Adrenal gland (tissue), 12 donors: ENCODE results near the gene MTHFD1L. TPM values are rescaled to one million over a fixed set of nuclear protein-coding genes. Genes with fewer than 3 reads are reported as not detected.

Experiments
- DNase-seq, 7 donors: peaks; one replicate each; pipeline ENCODE4 v3.0.0-alpha.2; 2019 to 2020
- H3K27ac ChIP-seq, 5 donors: fragments of 200-600 bp; sonication (generic) in 4 of 5; 1 replicate in 3 of 5; 2 replicates in 2 of 5; pipeline versions ENCODE4 v1.5.1 to v1.8.0; 2016 to 2020; ENCODE audit warnings: mild to moderate bottlenecking in 1 of 5
- H3K27me3 ChIP-seq: fragments of 200-600 bp; 2 replicates; pipeline ENCODE4 v1.8.0; 2021
- H3K36me3 ChIP-seq, 2 donors: fragments of 200-600 bp; replicated peaks in 1 of 2; 1 replicate in 1 of 2; 2 replicates in 1 of 2; pipeline versions ENCODE4 v1.5.1 to v1.8.0; 2018 to 2022
- H3K4me1 ChIP-seq, 2 donors: fragments of 200-600 bp; replicated peaks in 1 of 2; 1 replicate in 1 of 2; 2 replicates in 1 of 2; pipeline versions ENCODE4 v1.5.1 to v1.8.0; 2018 to 2021
- H3K4me3 ChIP-seq, 4 donors: fragments of 200-600 bp; sonication (generic) in 3 of 4; one replicate each; pipeline ENCODE4 v1.5.1; 2016 to 2018
- H3K9me3 ChIP-seq, 3 donors: fragments of 200-600 bp; sonication (generic) in 1 of 3; replicated peaks in 1 of 3; 1 replicate in 2 of 3; 2 replicates in 1 of 3; pipeline versions ENCODE4 v1.5.1 to v1.8.0; 2016 to 2021
- CTCF ChIP-seq, 6 experiments: fragments of 450-650 bp in 4 of 6; fragments of 200-600 bp in 2 of 6; sonication (generic) in 1 of 6; IDR thresholded peaks; 1 replicate in 5 of 6; 2 replicates in 1 of 6; pipeline versions ENCODE4 v1.5.1 to v1.8.0; 2016 to 2021; ENCODE audit warnings: antibody characterized with exemption in 6 of 6, mild to moderate bottlenecking in 2 of 6, moderate library complexity in 1 of 6
- POLR2A ChIP-seq, 2 donors: fragments of 450-650 bp; IDR thresholded peaks; one replicate each; pipeline ENCODE4 v1.6.1; 2017; ENCODE audit warnings: antibody characterized with exemption in 2 of 2, mild to moderate bottlenecking in 2 of 2, moderate library complexity in 1 of 2
- WGBS, 4 donors: extraction: QIAGEN DNeasy Blood & Tissue Kit in 2 of 4; methylation state at CpG; one replicate each; pipeline versions ENCODE4 v1.1.5 to v1.1.7; 2013 to 2017; 5-methylcytosine and 5-hydroxymethylcytosine counted together
- intact Hi-C, 2 donors: fragments of 100-400 bp; cut with DNase I; formaldehyde crosslinking; loops; one replicate each; pipeline versions ENCODE4 v1.14.1 to v1.15.0; 2022 to 2023
- polyA plus RNA-seq, 3 donors: library from polyadenylated mRNA; stranded (reverse); fragments of 200-250 nt in 2 of 3; fragments of 350-450 nt in 1 of 3; fragmentation: Illumina TruSeq in 1 of 3; extraction: RNeasy Lipid Tissue Mini Kit (QIAGEN cat#74804) in 1 of 3; gene quantifications; one replicate each; pipeline ENCODE4 v1.2.3, GENCODE V29; 2013 to 2014
- total RNA-seq, 9 donors: library from RNA; depleted of rRNA in 4 of 9; stranded (reverse); fragments of >200 nt in 4 of 9; fragments of 120-200 nt in 1 of 9; fragmentation: NEBNext Ultra II Directional in 1 of 9; extraction: Animal tissue kit (Norgen Biotek cat#: 25700) in 1 of 9; gene quantifications; one replicate each; pipeline versions ENCODE4 v1.1.0 to v1.2.4, GENCODE V29; 2013 to 2023
- donor health status: healthy with polysubstance abuse.
- donor health status: Bipolar disorder and iron deficiency.
- donor health status: DM: yes; HTN: yes; CAD: no.
- donor health status: DM: no; HTN: no; CAD: no.
- donor health status: DM: no; HTN: no; CAD: no.
- donor health status: DM: yes; HTN: yes; CAD: no.

The MTHFD1L gene
- total and polyA plus RNA-seq, 12 donors = 8.5 to 28.8 (median 18.1) TPM

DNA sequence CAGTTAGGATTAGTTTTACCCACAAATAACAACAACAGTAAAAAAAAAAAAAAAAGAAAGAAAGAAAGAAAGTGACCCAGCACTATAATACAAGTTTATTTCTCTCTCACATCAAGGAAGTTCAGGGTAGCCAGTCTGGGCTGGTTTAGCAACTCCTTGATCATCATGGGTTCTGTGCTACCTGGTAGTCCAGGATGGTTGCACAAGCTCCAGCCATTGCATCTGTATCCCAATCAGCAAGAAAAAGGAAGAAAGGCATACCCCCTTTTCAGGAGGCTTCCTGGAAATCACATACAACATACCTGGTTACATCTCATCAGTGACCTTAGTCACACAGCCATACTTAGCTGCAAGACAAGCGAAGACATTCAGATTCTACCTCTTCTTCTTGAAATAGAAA, 128.5 kb downstream of the MTHFD1L start:
- no peaks in the 10 kb centered on the region for H3K4me1 ChIP-seq
- no peak overlapping the region for H3K27ac ChIP-seq
- DNase-seq = no peak
- no peaks in the 10 kb centered on the region for H3K36me3 ChIP-seq
- 98 to 100% (median 100%) methylated on average over 1 of the region's 1 CpG for WGBS, 4 donors
- no peak for TF ChIP-seq POLR2A (IDR thresholded peaks at IDR 0.05)
- no peak for TF ChIP-seq CTCF (IDR thresholded peaks at IDR 0.05)
- no peak overlapping the region for H3K4me3 ChIP-seq
- H3K9me3 ChIP-seq = no peaks in the 10 kb centered on the region
- H3K27me3 ChIP-seq = no peaks in the 10 kb centered on the region
- intact Hi-C loops = no loop called here

DNA sequence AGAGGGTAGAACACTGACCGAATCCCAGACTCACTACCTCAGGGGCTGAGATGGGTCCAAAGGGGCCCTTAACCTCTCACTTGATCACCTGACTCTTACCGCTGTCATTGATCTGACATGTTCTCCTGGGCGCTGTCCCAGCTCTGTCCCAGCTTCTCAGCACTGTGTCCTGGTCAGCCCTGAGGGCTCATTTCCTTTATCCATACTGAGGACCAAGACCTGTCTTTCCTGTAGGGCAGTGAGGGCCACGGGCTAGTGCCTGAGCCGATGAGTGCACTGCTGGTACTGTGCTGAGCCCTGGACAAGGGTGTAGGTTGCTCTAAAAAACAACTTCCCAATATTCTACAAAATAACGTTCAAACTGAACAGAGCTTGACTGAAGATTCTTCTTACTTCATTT, 131.5 kb downstream of the MTHFD1L start:
- H3K27me3 ChIP-seq = no peaks in the 10 kb centered on the region
- no peaks in the 10 kb centered on the region for H3K36me3 ChIP-seq
- TF ChIP-seq CTCF (IDR thresholded peaks at IDR 0.05) (no peak), POLR2A (IDR thresholded peaks at IDR 0.05) (no peak)
- H3K4me1 ChIP-seq = peaks cover 3 to 4% of the 10 kb centered on the region in 2 donors
- H3K9me3 ChIP-seq = no peaks in the 10 kb centered on the region
- no peak for DNase-seq
- intact Hi-C loops = no loop called here
- no peak overlapping the region for H3K4me3 ChIP-seq
- no peak overlapping the region for H3K27ac ChIP-seq
- 82 to 93% (median 92%) methylated on average over 5 to 6 of the region's 6 CpGs for WGBS, 4 donors

DNA sequence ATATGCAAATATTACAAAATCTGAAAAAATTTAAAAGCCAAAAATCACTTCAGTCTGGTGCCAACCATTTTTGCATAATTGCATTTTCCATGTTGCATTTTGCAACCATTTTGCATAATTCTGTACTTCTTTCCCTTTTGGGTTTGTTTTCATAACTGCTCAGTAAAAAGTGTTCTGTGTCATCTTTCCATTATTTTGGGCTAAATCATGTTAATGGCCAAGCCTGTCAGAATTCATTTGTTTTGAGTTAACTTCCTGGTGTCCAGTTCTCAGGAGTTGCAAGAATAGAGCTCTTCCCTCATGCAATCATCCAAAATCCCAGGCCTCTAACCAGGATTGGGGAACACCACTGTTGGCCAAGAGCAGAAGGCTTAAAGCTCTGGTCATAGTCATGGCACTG, 133.6 kb downstream of the MTHFD1L start:
- H3K9me3 ChIP-seq = no peaks in the 10 kb centered on the region
- H3K4me1 ChIP-seq = peaks cover 6 to 9% of the 10 kb centered on the region in 2 donors
- no peak for DNase-seq
- TF ChIP-seq CTCF (IDR thresholded peaks at IDR 0.05) (no peak), POLR2A (IDR thresholded peaks at IDR 0.05) (no peak)
- H3K4me3 ChIP-seq = no peak overlapping the region
- H3K27ac ChIP-seq = no peak overlapping the region
- no peaks in the 10 kb centered on the region for H3K36me3 ChIP-seq
- intact Hi-C loops = no loop called here
- H3K27me3 ChIP-seq = no peaks in the 10 kb centered on the region

DNA sequence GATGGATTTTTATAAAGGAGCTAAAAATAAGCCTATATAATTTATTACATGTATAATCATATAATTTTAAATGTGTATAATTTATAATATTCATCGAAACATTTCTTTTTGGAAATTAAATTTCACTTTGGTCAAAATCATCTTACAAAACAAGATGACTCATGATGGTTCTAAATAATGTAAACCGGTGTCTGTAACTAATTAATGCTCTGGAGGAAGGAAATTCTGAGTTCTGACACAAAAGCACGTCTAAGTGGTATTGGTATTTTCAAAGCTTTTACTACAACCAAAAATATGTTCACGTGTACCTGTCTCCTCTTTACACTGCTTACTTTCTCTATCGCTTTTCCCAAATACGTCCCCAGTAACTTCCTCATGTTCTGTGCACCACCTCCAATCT, 134.1 kb downstream of the MTHFD1L start:
- WGBS, 4 donors = 90 to 97% (median 94%) methylated on average over 6 of the region's 6 CpGs
- Histone ChIP-seq H3K9me3 (no peaks in the 10 kb centered on the region), H3K4me1 (peaks cover 6 to 13% of the 10 kb centered on the region in 2 donors), H3K36me3 (no peaks in the 10 kb centered on the region), H3K4me3 (no peak overlapping the region), H3K27me3 (no peaks in the 10 kb centered on the region), H3K27ac (no peak overlapping the region)
- TF ChIP-seq POLR2A (IDR thresholded peaks at IDR 0.05) (no peak), CTCF (IDR thresholded peaks at IDR 0.05) (no peak)
- intact Hi-C loops = no loop called here
- no peak for DNase-seq
